ENCODE data around the gene ZNF732. TPM values are rescaled to one million over a fixed set of nuclear protein-coding genes. Genes with fewer than 3 reads are reported as not detected.
"Not testable (repeated sequence)": the region's sequence is repeated elsewhere in the genome, so short reads cannot be mapped to it uniquely, and the experiment has no call there.

The ZNF732 gene
- total RNA-seq, 2 experiments from 2014 or later = not detected

GRCh38 chr4:294732-295131, 10.5 kb downstream of the ZNF732 start:
- POLR2A ChIA-PET = no interaction called here
- no peak for DNase-seq
- Mint-ChIP-seq H3K36me3 (ENCODE audit: low read depth) (peaks cover 2% of the 10 kb centered on the region), H3K27me3 (no peaks in the 10 kb centered on the region), H3K9me3 (peaks cover 4% of the 10 kb centered on the region), H3K4me1 (ENCODE audit: low read depth) (no peaks in the 10 kb centered on the region), H3K4me3 (no peak overlapping the region), H3K27ac (no peak overlapping the region)
- ATAC-seq = no peak
- CTCF ChIA-PET = interaction anchor here (0.6 kb wide), 1 partner anchor 267 kb away, joined by 3 read pairs; no protein-coding TSS in a partner anchor
- intact Hi-C loops (cut with micrococcal nuclease) = no loop called here
- no peak for TF ChIP-seq CTCF (IDR thresholded peaks at IDR 0.05)

GRCh38 chr4:288891-289290, 16.4 kb downstream of the ZNF732 start:
- Mint-ChIP-seq H3K27me3 (peaks cover 5% of the 10 kb centered on the region), H3K36me3 (ENCODE audit: low read depth) (peaks cover 2% of the 10 kb centered on the region), H3K4me1 (ENCODE audit: low read depth) (no peaks in the 10 kb centered on the region), H3K4me3 (no peak overlapping the region), H3K9me3 (peaks cover 16% of the 10 kb centered on the region), H3K27ac (no peak overlapping the region)
- ChIA-PET CTCF (no interaction called here), POLR2A (no interaction called here)
- intact Hi-C loops (cut with micrococcal nuclease) = no loop called here
- DNase-seq (no peak), ATAC-seq (no peak)
- TF ChIP-seq CTCF (IDR thresholded peaks at IDR 0.05) = no peak

GRCh38 chr4:273309-274017, 31.8 kb downstream of the ZNF732 start:
- Mint-ChIP-seq H3K27ac (no peak overlapping the region), H3K4me1 (ENCODE audit: low read depth) (no peaks in the 10 kb centered on the region), H3K4me3 (no peak overlapping the region), H3K27me3 (no peaks in the 10 kb centered on the region), H3K36me3 (ENCODE audit: low read depth) (peaks cover 28% of the 10 kb centered on the region), H3K9me3 (peaks cover 57% of the 10 kb centered on the region)
- intact Hi-C loops (cut with micrococcal nuclease) = no loop called here
- DNase-seq (no peak), ATAC-seq (no peak)
- ChIA-PET POLR2A (no interaction called here), CTCF (interaction anchor here (1.3 kb wide), 1 partner anchor 57 kb away, joined by 3 read pairs; no protein-coding TSS in a partner anchor)
- TF ChIP-seq CTCF (IDR thresholded peaks at IDR 0.05) = no peak

- Mint-ChIP-seq H3K27ac (no peak overlapping the region), H3K4me3 (no peak overlapping the region), H3K27me3 (no peaks in the 10 kb centered on the region), H3K4me1 (ENCODE audit: low read depth) (no peaks in the 10 kb centered on the region), H3K36me3 (ENCODE audit: low read depth) (peaks cover 28% of the 10 kb centered on the region), H3K9me3 (peaks cover 53% of the 10 kb centered on the region)
- DNase-seq (no peak), ATAC-seq (no peak)
- TF ChIP-seq CTCF (IDR thresholded peaks at IDR 0.05) = no peak
- ChIA-PET CTCF (no interaction called here), POLR2A (no interaction called here)
- intact Hi-C loops (cut with micrococcal nuclease) = no loop called here
Observed at GRCh38 chr4:271492-272103, 33.7 kb downstream of the ZNF732 start.

GRCh38 chr4:259240-259639, 46.0 kb downstream of the ZNF732 start:
- H3K4me1 Mint-ChIP-seq (ENCODE audit: low read depth); CTCF ChIA-PET; POLR2A ChIA-PET; H3K27ac Mint-ChIP-seq; H3K4me3 Mint-ChIP-seq; intact Hi-C loops (cut with micrococcal nuclease); H3K27me3 Mint-ChIP-seq; ATAC-seq: not testable (repeated sequence)
- TF ChIP-seq CTCF (IDR thresholded peaks at IDR 0.05) = peak; percentile 42
- peaks cover 39% of the 10 kb centered on the region for H3K9me3 Mint-ChIP-seq
- DNase-seq = peak; percentile 26
- peaks cover 25% of the 10 kb centered on the region for H3K36me3 Mint-ChIP-seq (ENCODE audit: low read depth)
